ENCODE results near the gene DRD5.
"Not testable (repeated sequence)": the region's sequence is repeated elsewhere in the genome, so short reads cannot be mapped to it uniquely, and the experiment has no call there.

DRD5 gene

DNA sequence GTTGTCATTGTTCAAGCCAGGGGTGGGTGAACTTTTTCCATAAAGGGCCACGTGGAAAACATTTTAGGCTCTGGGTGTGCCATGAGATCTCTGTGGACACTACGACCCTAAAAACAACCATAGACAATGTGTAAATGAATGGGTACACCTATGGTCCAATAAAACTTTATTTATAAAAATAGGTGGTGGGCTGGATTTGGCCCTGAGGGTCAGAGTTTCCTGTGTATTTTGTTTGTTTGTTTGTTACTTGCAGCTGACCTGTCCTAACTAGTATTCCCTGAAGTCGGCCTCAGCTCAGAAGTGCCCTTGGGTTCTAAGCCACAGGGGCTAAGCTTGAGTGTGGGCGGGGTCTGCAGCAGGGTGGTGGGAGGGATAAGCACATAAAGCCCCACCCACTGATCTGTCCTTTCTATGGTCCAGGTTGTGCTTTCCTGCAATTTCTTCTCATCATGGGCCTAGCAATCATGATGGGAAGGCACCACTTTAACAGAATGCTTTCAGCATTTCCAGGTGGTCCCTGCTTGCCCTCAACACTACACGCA, 17.2 kb upstream of the DRD5 start:
- no peak for TF ChIP-seq CTCF (conservative IDR thresholded peaks at IDR 0.05; ENCODE audit: low read depth, low read length)
- DNase-seq (ENCODE audit: low read depth): no peak
- H3K4me3 ChIP-seq (ENCODE audit: low read length): no peak overlapping the region

GRCh38 chr4:9765091-9765490, 16.3 kb upstream of the DRD5 start:
- no peak for DNase-seq (ENCODE audit: low read depth)
- TF ChIP-seq CTCF (conservative IDR thresholded peaks at IDR 0.05; ENCODE audit: low read depth, low read length): peak; percentile 42
- no peak overlapping the region for H3K4me3 ChIP-seq (ENCODE audit: low read length)

DNA sequence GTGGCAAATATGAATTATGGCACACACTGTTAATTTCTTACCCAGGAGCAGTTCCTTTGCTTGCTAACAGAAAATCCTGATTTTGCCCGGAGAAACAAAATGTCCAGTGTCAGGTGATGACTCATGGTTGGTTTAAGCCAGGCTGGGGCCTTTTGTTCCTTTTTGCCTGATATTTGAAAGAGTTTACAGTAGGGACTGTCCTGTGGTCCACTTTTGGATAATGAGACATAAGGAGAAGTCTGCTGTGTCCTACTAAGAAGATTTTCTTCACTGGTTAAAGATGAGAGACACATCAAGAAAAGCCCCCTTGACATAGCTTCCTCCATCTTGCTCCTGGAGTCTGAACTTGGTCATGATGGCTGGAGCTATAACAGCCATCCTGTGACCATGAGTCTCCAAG, 12.1 kb upstream of the DRD5 start:
- TF ChIP-seq CTCF (conservative IDR thresholded peaks at IDR 0.05; ENCODE audit: low read depth, low read length): no peak
- H3K4me3 ChIP-seq (ENCODE audit: low read length): no peak overlapping the region
- no peak for DNase-seq (ENCODE audit: low read depth)

DNA sequence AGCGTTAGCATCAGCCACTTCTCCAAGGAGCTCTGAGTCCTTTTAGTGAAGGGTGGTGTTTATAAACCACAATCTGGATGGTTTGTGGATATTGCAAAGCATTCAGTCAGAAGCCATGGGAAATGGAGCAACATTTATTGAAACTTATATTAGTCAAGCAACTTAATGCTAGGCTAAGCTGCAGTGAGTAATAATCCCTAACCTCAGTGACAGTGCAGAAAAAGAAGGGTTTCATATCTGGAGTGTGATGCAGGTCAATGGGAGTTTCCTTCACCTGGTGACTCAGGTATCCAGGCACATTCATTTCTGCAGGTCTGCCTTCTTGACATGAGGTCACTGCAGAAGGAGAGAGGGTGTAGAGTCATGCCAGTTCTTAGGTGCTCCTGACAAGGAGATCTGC, 10.4 kb upstream of the DRD5 start:
- DNase-seq (ENCODE audit: low read depth): no peak
- no peak overlapping the region for H3K4me3 ChIP-seq (ENCODE audit: low read length)
- no peak for TF ChIP-seq CTCF (conservative IDR thresholded peaks at IDR 0.05; ENCODE audit: low read depth, low read length)

DNA sequence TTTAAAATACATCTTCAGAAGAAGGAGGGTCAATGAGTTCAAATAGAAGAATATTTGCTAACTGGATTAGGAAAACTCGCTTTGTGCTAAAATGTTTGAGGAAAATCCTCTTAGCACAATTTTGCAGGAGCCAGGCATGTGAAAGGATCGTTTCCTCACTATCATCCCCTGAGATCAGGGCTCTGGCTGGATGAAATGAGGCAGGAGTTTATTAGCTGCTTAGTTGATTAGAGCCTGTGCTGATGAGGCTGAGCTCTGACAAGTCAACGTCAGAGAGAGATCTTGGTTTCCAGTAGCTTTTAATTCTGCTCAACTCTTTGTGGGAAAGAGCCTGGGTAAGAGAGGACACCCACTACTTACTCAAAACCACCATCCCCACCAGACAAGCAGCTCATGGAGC, 8.0 kb upstream of the DRD5 start:
- DNase-seq (ENCODE audit: low read depth): no peak
- no peak overlapping the region for H3K4me3 ChIP-seq (ENCODE audit: low read length)
- no peak for TF ChIP-seq CTCF (conservative IDR thresholded peaks at IDR 0.05; ENCODE audit: low read depth, low read length)

DNA sequence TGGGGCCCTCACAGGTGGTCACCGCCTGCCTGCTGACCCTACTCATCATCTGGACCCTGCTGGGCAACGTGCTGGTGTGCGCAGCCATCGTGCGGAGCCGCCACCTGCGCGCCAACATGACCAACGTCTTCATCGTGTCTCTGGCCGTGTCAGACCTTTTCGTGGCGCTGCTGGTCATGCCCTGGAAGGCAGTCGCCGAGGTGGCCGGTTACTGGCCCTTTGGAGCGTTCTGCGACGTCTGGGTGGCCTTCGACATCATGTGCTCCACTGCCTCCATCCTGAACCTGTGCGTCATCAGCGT, 652 bp downstream of the DRD5 start:
- H3K4me3 ChIP-seq (ENCODE audit: low read length): no peak overlapping the region
- no peak for DNase-seq (ENCODE audit: low read depth)
- no peak for TF ChIP-seq CTCF (conservative IDR thresholded peaks at IDR 0.05; ENCODE audit: low read depth, low read length)

DNA sequence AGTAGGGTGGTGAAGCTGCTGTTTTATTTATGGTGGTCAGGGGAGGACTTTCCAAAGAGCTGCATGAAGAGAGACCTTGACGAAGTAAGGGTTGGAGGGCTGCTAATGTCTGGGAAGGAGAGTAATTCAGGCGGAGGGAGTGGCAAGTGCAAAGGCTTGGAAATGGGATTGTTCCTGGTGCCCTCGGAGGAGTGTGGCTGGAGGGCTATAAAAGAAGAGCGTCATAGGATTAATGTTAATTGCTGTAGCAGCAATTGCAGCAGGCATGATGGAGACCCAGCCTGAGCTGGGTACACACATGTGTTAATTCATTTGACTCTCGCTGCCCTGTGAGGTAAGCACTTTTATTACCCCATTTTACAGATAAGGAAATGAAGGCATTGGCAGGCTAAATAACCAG, 4.5 kb downstream of the DRD5 start:
- not testable (repeated sequence) for H3K4me3 ChIP-seq (ENCODE audit: low read length); DNase-seq (ENCODE audit: low read depth)

DNA sequence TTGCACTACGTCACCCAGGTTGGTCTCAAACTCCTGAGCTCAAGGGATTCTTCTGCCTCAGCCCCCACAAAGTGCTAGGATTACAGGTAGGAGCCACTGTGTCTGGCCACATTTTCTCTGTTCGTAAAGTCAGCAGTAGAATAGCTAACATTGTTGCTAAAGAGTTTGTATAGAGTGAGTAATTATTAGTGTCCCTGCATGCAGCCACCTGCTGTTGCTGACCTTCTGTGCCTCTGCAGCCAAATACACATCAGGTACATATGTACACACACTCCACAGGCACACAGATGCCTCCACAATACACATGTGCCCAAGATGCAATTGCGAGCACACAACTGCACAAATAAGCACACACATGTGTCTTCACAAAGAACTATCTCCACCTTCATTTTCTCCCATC, 10.9 kb downstream of the DRD5 start:
- TF ChIP-seq CTCF (conservative IDR thresholded peaks at IDR 0.05; ENCODE audit: low read depth, low read length): no peak
- DNase-seq (ENCODE audit: low read depth): no peak

GRCh38 chr4:9796641-9797040, 15.2 kb downstream of the DRD5 start:
- not testable (repeated sequence) for H3K4me3 ChIP-seq (ENCODE audit: low read length); DNase-seq (ENCODE audit: low read depth)

More for the DNA sequence above, 10.9 kb downstream of the DRD5 start:
- no peak overlapping the region for H3K4me3 ChIP-seq (ENCODE audit: low read length)
